T-helper 1 cell (primary cell): ENCODE measurements around the gene TMEM131.
"Not testable (repeated sequence)": the region's sequence is repeated elsewhere in the genome, so short reads cannot be mapped to it uniquely, and the experiment has no call there.

Experiments
- DNase-seq, 5 donors: peaks; one replicate each; pipeline ENCODE4 v3.0.0-alpha.2; 2012 to 2020

The TMEM131 gene

GRCh38 chr2:97848306-97848705 is 147.4 kb downstream of the TMEM131 start:
- DNase-seq = no peak

GRCh38 chr2:97846716-97847115 is 149.0 kb downstream of the TMEM131 start:
- not testable (repeated sequence) for DNase-seq

GRCh38 chr2:97845818-97846217 is 149.9 kb downstream of the TMEM131 start:
- DNase-seq = no peak

GRCh38 chr2:97845133-97845532 is 150.6 kb downstream of the TMEM131 start:
- no peak for DNase-seq

GRCh38 chr2:97844311-97844859 is 151.4 kb downstream of the TMEM131 start:
- no peak for DNase-seq

- no peak for DNase-seq
Observed at GRCh38 chr2:97840198-97840597, 155.6 kb downstream of the TMEM131 start.

- peak in 1 of 5 donors; percentile 13 for DNase-seq
Observed at GRCh38 chr2:97834610-97835009, 161.1 kb downstream of the TMEM131 start.

GRCh38 chr2:97831121-97831520 is 164.6 kb downstream of the TMEM131 start:
- no peak for DNase-seq

GRCh38 chr2:97829255-97829654 is 166.5 kb downstream of the TMEM131 start:
- DNase-seq = not testable (repeated sequence)

GRCh38 chr2:97827013-97827412 is 168.7 kb downstream of the TMEM131 start:
- not testable (repeated sequence) for DNase-seq

- not testable (repeated sequence) for DNase-seq
Observed at GRCh38 chr2:97826266-97826847, 169.4 kb downstream of the TMEM131 start.

- DNase-seq = not testable (repeated sequence)
Observed at GRCh38 chr2:97824011-97824410, 171.7 kb downstream of the TMEM131 start.

GRCh38 chr2:97821862-97822261 is 173.9 kb downstream of the TMEM131 start:
- not testable (repeated sequence) for DNase-seq

- no peak for DNase-seq
Observed at GRCh38 chr2:97819754-97820153, 176.0 kb downstream of the TMEM131 start.

- DNase-seq = no peak
Observed at GRCh38 chr2:97816411-97816810, 179.3 kb downstream of the TMEM131 start.

GRCh38 chr2:97812931-97813330 is 182.8 kb downstream of the TMEM131 start:
- DNase-seq = no peak

GRCh38 chr2:97808816-97809215 is 186.9 kb downstream of the TMEM131 start:
- DNase-seq = no peak

GRCh38 chr2:97806738-97807618 is 188.8 kb downstream of the TMEM131 start:
- peak; percentile 46 to 69 (median 60) for DNase-seq

GRCh38 chr2:97805776-97806175 is 190.0 kb downstream of the TMEM131 start:
- DNase-seq = no peak

GRCh38 chr2:97801028-97801427 is 194.7 kb downstream of the TMEM131 start:
- no peak for DNase-seq

GRCh38 chr2:97798416-97798815 is 197.3 kb downstream of the TMEM131 start:
- no peak for DNase-seq

GRCh38 chr2:97797355-97797754 is 198.4 kb downstream of the TMEM131 start:
- DNase-seq = no peak

- DNase-seq = no peak
Observed at GRCh38 chr2:97796465-97797126, 199.2 kb downstream of the TMEM131 start.
